ENCODE results near the gene REEP6.

DNA sequence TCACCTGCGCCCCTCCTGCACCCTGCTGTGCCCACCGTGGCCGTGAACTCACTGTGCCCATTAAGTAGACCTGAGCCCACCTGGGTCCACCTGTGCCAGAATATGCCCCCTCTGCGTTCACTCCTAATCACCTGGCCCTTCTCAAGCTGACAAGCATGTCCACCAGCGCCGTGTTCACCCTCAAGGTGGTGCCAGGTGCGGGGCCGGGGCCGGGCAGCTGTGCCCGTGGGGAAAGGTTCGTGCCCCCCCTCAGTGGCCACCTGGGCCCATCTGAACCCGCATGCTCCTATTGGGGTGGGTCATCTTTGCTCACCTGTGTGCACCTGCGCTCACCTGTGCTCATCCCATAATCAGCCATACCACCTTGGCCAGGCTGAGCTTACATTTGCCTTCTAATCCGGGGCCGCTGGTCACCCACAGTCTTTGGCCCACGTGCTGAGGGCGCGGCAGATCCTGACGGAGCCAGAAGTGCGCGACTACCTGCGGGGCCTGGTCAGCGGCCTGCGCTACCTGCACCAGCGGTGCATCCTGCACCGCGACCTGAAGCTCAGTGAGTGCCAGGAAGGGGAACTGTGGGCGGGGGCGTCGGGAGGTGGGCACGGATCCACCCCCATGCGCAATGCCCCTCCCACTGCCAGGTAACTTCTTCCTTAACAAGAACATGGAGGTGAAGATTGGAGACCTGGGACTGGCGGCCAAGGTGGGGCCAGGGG, 35.2 kb downstream of the REEP6 start:
- TF ChIP-seq EZH2phosphoT487 (IDR thresholded peaks at IDR 0.05; ENCODE audit: low read length): no peak
- TF ChIP-seq CTCF (IDR thresholded peaks at IDR 0.05; ENCODE audit: low read length): no peak
- TF ChIP-seq EZH2 (optimal IDR thresholded peaks at IDR 0.05; ENCODE audit: low read depth, low read length): no peak

Measured in MM.1S (cell line).